GM12873 (cell line): ENCODE measurements around the gene PAM.

Experiments used
- CTCF ChIP-seq: IDR thresholded peaks from 2 replicates; pipeline ENCODE4 v1.5.1; 2012; ENCODE audit warnings: low read depth, mild to moderate bottlenecking, moderate library complexity, low read length, control low read depth; ENCODE audit not compliant: insufficient read depth; ENCODE audit errors: missing control alignments

The PAM gene

GRCh38 chr5:102762562-102763227, 7.6 kb downstream of the PAM start:
- no peak for TF ChIP-seq CTCF

- TF ChIP-seq CTCF, result no peak
Observed at GRCh38 chr5:102763734-102764133, 8.6 kb downstream of the PAM start.

GRCh38 chr5:102764381-102765004, 9.4 kb downstream of the PAM start:
- no peak for TF ChIP-seq CTCF

- no peak for TF ChIP-seq CTCF
Observed at GRCh38 chr5:102765350-102765749, 10.2 kb downstream of the PAM start.

- TF ChIP-seq CTCF, result no peak
Observed at GRCh38 chr5:102766295-102767090, 11.4 kb downstream of the PAM start.

GRCh38 chr5:102767862-102768261, 12.8 kb downstream of the PAM start:
- TF ChIP-seq CTCF, result no peak

- TF ChIP-seq CTCF, result no peak
Observed at GRCh38 chr5:102770803-102771202, 15.7 kb downstream of the PAM start.
